Ascending aorta (tissue), 2 donors: ENCODE data around the gene RYR3. TPM values are rescaled to one million over a fixed set of nuclear protein-coding genes. Genes with fewer than 3 reads are reported as not detected.

Experiments used
- DNase-seq, 2 donors: peaks; one replicate each; pipeline ENCODE4 v3.0.0-alpha.2; 2019; ENCODE audit warnings: low spot score in 2 of 2
- H3K27ac ChIP-seq, 2 donors: fragments of 200-600 bp; sonication (generic); one replicate each; pipeline ENCODE4 v1.5.1; 2016 to 2017; ENCODE audit warnings: mild to moderate bottlenecking in 1 of 2
- H3K27me3 ChIP-seq: fragments of 200-600 bp; sonication (generic); one replicate; pipeline ENCODE4 v1.5.1; 2017
- H3K36me3 ChIP-seq, 2 donors: fragments of 200-600 bp; sonication (generic); one replicate each; pipeline ENCODE4 v1.5.1; 2016
- H3K4me1 ChIP-seq, 2 donors: fragments of 200-600 bp; sonication (generic); one replicate each; pipeline ENCODE4 v1.5.1; 2016 to 2017; ENCODE audit warnings: mild to moderate bottlenecking in 1 of 2
- H3K4me3 ChIP-seq, 2 donors: fragments of 200-600 bp; sonication (generic); one replicate each; pipeline ENCODE4 v1.5.1; 2016 to 2017; ENCODE audit warnings: mild to moderate bottlenecking in 1 of 2
- H3K9me3 ChIP-seq, 2 donors: fragments of 200-600 bp; sonication (generic); one replicate each; pipeline ENCODE4 v1.5.1; 2016
- CTCF ChIP-seq, 3 experiments: fragments of 200-600 bp in 2 of 3; fragments of 450-650 bp in 1 of 3; sonication (generic) in 2 of 3; IDR thresholded peaks; one replicate each; pipeline ENCODE4 v1.5.1; 2016 to 2019; ENCODE audit warnings: antibody characterized with exemption in 3 of 3, mild to moderate bottlenecking in 1 of 3, moderate library complexity in 1 of 3
- intact Hi-C: fragments of 100-400 bp; cut with DNase I; formaldehyde crosslinking; loops from one replicate; pipeline ENCODE4 v1.15.1; 2023
- total RNA-seq: library from RNA; depleted of rRNA; stranded (reverse); fragments of >200 nt; gene quantifications from one replicate; pipeline ENCODE4 v1.1.0, GENCODE V29; 2016

RYR3 gene
- total RNA-seq, 1 donor from 2014 or later = 3.1 TPM

GRCh38 chr15:33675246-33675645 is 364.5 kb downstream of the RYR3 start:
- no peak for DNase-seq
- no peaks in the 10 kb centered on the region for H3K9me3 ChIP-seq
- H3K36me3 ChIP-seq = no peaks in the 10 kb centered on the region
- H3K4me1 ChIP-seq = no peaks in the 10 kb centered on the region
- H3K27me3 ChIP-seq = no peaks in the 10 kb centered on the region
- peak in 1 of 3 experiments; percentile 22 for TF ChIP-seq CTCF (IDR thresholded peaks at IDR 0.05)
- H3K4me3 ChIP-seq = no peak overlapping the region
- intact Hi-C loops = no loop called here
- no peak overlapping the region for H3K27ac ChIP-seq

- Histone ChIP-seq H3K27ac (no peak overlapping the region), H3K27me3 (no peaks in the 10 kb centered on the region), H3K9me3 (no peaks in the 10 kb centered on the region), H3K36me3 (no peaks in the 10 kb centered on the region), H3K4me1 (no peaks in the 10 kb centered on the region), H3K4me3 (no peak overlapping the region)
- DNase-seq = no peak
- no peak for TF ChIP-seq CTCF (IDR thresholded peaks at IDR 0.05)
- intact Hi-C loops = no loop called here
These were observed 366.6 kb downstream of the RYR3 start for GRCh38 chr15:33677238-33677830.

- H3K36me3 ChIP-seq = no peaks in the 10 kb centered on the region
- no peaks in the 10 kb centered on the region for H3K9me3 ChIP-seq
- no peak overlapping the region for H3K27ac ChIP-seq
- H3K4me3 ChIP-seq = no peak overlapping the region
- intact Hi-C loops = no loop called here
- no peaks in the 10 kb centered on the region for H3K27me3 ChIP-seq
- H3K4me1 ChIP-seq = no peaks in the 10 kb centered on the region
- no peak for DNase-seq
- no peak for TF ChIP-seq CTCF (IDR thresholded peaks at IDR 0.05)
These were observed 367.4 kb downstream of the RYR3 start for GRCh38 chr15:33678176-33678575.

GRCh38 chr15:33678602-33679001 is 367.8 kb downstream of the RYR3 start:
- Histone ChIP-seq H3K36me3 (no peaks in the 10 kb centered on the region), H3K27me3 (no peaks in the 10 kb centered on the region), H3K4me3 (no peak overlapping the region), H3K4me1 (no peaks in the 10 kb centered on the region), H3K27ac (no peak overlapping the region), H3K9me3 (no peaks in the 10 kb centered on the region)
- intact Hi-C loops = no loop called here
- DNase-seq = no peak
- TF ChIP-seq CTCF (IDR thresholded peaks at IDR 0.05) = no peak

- Histone ChIP-seq H3K36me3 (no peaks in the 10 kb centered on the region), H3K27ac (no peak overlapping the region), H3K9me3 (no peaks in the 10 kb centered on the region), H3K4me1 (no peaks in the 10 kb centered on the region), H3K27me3 (no peaks in the 10 kb centered on the region), H3K4me3 (no peak overlapping the region)
- no peak for DNase-seq
- TF ChIP-seq CTCF (IDR thresholded peaks at IDR 0.05) = no peak
- intact Hi-C loops = no loop called here
These were observed 368.3 kb downstream of the RYR3 start for GRCh38 chr15:33679061-33679460.

GRCh38 chr15:33680336-33680735 is 369.6 kb downstream of the RYR3 start:
- H3K9me3 ChIP-seq = no peaks in the 10 kb centered on the region
- no peaks in the 10 kb centered on the region for H3K27me3 ChIP-seq
- no peaks in the 10 kb centered on the region for H3K4me1 ChIP-seq
- no peak for DNase-seq
- no peak overlapping the region for H3K4me3 ChIP-seq
- no peaks in the 10 kb centered on the region for H3K36me3 ChIP-seq
- no peak for TF ChIP-seq CTCF (IDR thresholded peaks at IDR 0.05)
- intact Hi-C loops = no loop called here
- peak overlapping the region; percentile 3 to 29 for H3K27ac ChIP-seq
